B cell (primary cell): ENCODE results near the gene HCFC1. TPM values are rescaled to one million over a fixed set of nuclear protein-coding genes. Genes with fewer than 3 reads are reported as not detected.

Source experiments
- ATAC-seq: fragments of 200-7000 bp; cut with Tn5 transposase; one replicate; pipeline ENCODE4 v1.10.0; 2021; ENCODE audit warnings: low read depth, mild to moderate bottlenecking, moderate number of reproducible peaks, moderate library complexity
- CTCF ChIA-PET: fragments of 350-600 bp; sonication (Branson Sonifier 250); formaldehyde crosslinking; loops from one replicate; lab custom pipeline; 2021; ENCODE audit warnings: antibody characterized with exemption, inconsistent platforms; lab: Charles Lee
- POLR2A ChIA-PET: fragments of 350-600 bp; sonication (Branson Sonifier 250); formaldehyde crosslinking; loops from one replicate; lab custom pipeline; 2021; ENCODE audit warnings: antibody characterized with exemption; lab: Charles Lee
- DNase-seq: peaks from one replicate; pipeline ENCODE4 v3.0.0; 2013
- H2AFZ ChIP-seq: 2 replicates; pipeline ENCODE4 v1.6.1; 2012; ENCODE audit warnings: mild to moderate bottlenecking, low read depth, low read length; ENCODE audit not compliant: insufficient read depth, poor library complexity, severe bottlenecking
- H3K27ac ChIP-seq, 2 donors: 1 replicate in 1 of 2; 2 replicates in 1 of 2; pipeline ENCODE4 v1.5.1; 2012 to 2013; ENCODE audit warnings: low read length in 2 of 2, mild to moderate bottlenecking in 2 of 2, moderate library complexity in 1 of 2
- H3K27me3 ChIP-seq, 4 experiments: fragments of 200-600 bp in 1 of 4; sonication (generic) in 1 of 4; replicated peaks in 1 of 4; 1 replicate in 2 of 4; 2 replicates in 2 of 4; pipeline versions ENCODE4 v1.6.1 to v1.7.0; 2013 to 2016; ENCODE audit warnings: low read length in 3 of 4, mild to moderate bottlenecking in 2 of 4, mixed read lengths in 1 of 4, moderate library complexity in 1 of 4; ENCODE audit not compliant: insufficient read depth in 4 of 4, control insufficient read depth in 3 of 4; ENCODE audit errors: control extremely low read depth in 1 of 4
- H3K36me3 ChIP-seq, 2 experiments: replicated peaks in 1 of 2; 1 replicate in 1 of 2; 2 replicates in 1 of 2; pipeline versions ENCODE4 v1.6.1 to v1.7.1; 2013; ENCODE audit warnings: low read length in 1 of 2; ENCODE audit not compliant: insufficient read depth in 2 of 2, control insufficient read depth in 1 of 2; ENCODE audit errors: control extremely low read depth in 1 of 2, extremely low read depth in 1 of 2
- H3K4me1 ChIP-seq, 2 donors: fragments of 200-600 bp in 1 of 2; sonication (generic) in 1 of 2; 1 replicate in 1 of 2; 2 replicates in 1 of 2; pipeline versions ENCODE4 v1.5.1 to v1.6.1; 2013 to 2017; ENCODE audit warnings: low read length in 2 of 2; ENCODE audit not compliant: control insufficient read depth in 2 of 2, insufficient read depth in 2 of 2
- H3K4me2 ChIP-seq: replicated peaks from 2 replicates; pipeline ENCODE3; 2012; ENCODE audit warnings: mild to moderate bottlenecking, low read depth, low read length; ENCODE audit not compliant: poor library complexity, severe bottlenecking
- H3K4me3 ChIP-seq, 5 experiments: fragments of 200-600 bp in 1 of 5; sonication (generic) in 1 of 5; 1 replicate in 3 of 5; 2 replicates in 2 of 5; pipeline versions ENCODE4 v1.5.1 to v1.7.0; 2011 to 2016; ENCODE audit warnings: low read length in 4 of 5, mild to moderate bottlenecking in 4 of 5, low read depth in 2 of 5, control low read depth in 1 of 5, moderate library complexity in 1 of 5; ENCODE audit not compliant: insufficient read depth in 1 of 5; ENCODE audit errors: control extremely low read depth in 1 of 5, extremely low read depth in 1 of 5
- H3K79me2 ChIP-seq: fragments of 200-600 bp; sonication (generic); one replicate; pipeline ENCODE4 v1.6.0; 2016; ENCODE audit warnings: low read length; ENCODE audit not compliant: control insufficient read depth, insufficient read depth
- H3K9ac ChIP-seq: fragments of 200-600 bp; sonication (generic); 2 replicates; pipeline ENCODE4 v1.6.1; 2017; ENCODE audit warnings: mild to moderate bottlenecking, low read length, moderate library complexity
- H3K9me3 ChIP-seq, 3 donors: one replicate each; pipeline versions ENCODE4 v1.6.1 to v1.7.1; 2013; ENCODE audit warnings: low read length in 2 of 3; ENCODE audit not compliant: control insufficient read depth in 2 of 3, insufficient read depth in 1 of 3; ENCODE audit errors: control extremely low read depth in 1 of 3
- H4K20me1 ChIP-seq: 2 replicates; pipeline ENCODE4 v1.6.0; 2012; ENCODE audit warnings: mild to moderate bottlenecking, low read length; ENCODE audit not compliant: insufficient read depth, control insufficient read depth, poor library complexity, severe bottlenecking
- H3K27ac Mint-ChIP-seq: one replicate; pipeline ENCODE4 v1.8.0; 2021; ENCODE audit warnings: mixed read lengths
- H3K27me3 Mint-ChIP-seq: one replicate; pipeline ENCODE4 v1.8.0; 2021; ENCODE audit warnings: mixed read lengths
- H3K4me1 Mint-ChIP-seq: one replicate; pipeline ENCODE4 v1.8.0; 2021; ENCODE audit warnings: mixed read lengths
- H3K4me3 Mint-ChIP-seq: one replicate; pipeline ENCODE4 v1.8.0; 2021; ENCODE audit warnings: mixed read lengths
- H3K9me3 Mint-ChIP-seq: one replicate; pipeline ENCODE4 v1.8.0; 2022; ENCODE audit warnings: mixed read lengths; ENCODE audit not compliant: insufficient read depth
- CTCF ChIP-seq: fragments of 200-600 bp; IDR thresholded peaks from one replicate; pipeline ENCODE4 v1.8.0; 2022; ENCODE audit warnings: antibody characterized with exemption, mild to moderate bottlenecking
- EZH2 ChIP-seq: IDR thresholded peaks from 2 replicates; pipeline ENCODE4 v1.6.1; 2012; ENCODE audit warnings: borderline replicate concordance, low read depth, mild to moderate bottlenecking, moderate library complexity, low read length; ENCODE audit not compliant: insufficient read depth, poor library complexity, severe bottlenecking
- WGBS: methylation state at CpG from one replicate; pipeline ENCODE4 v1.1.5; 2013; ENCODE audit warnings: missing lambda C conversion rate; ENCODE audit not compliant: insufficient coverage; 5-methylcytosine and 5-hydroxymethylcytosine counted together
- intact Hi-C: fragments of 100-400 bp; cut with micrococcal nuclease; formaldehyde crosslinking; loops from one replicate; pipeline ENCODE4 v1.10.0; 2022
- polyA plus RNA-seq: library from polyadenylated mRNA; depleted of rRNA; stranded (reverse); fragments of >200 nt; gene quantifications from 2 replicates; pipeline ENCODE4 v1.2.3, GENCODE V29; 2012
- total RNA-seq, 2 donors: library from RNA; stranded (reverse); fragments of 120-200 nt in 1 of 2; gene quantifications; 1 replicate in 1 of 2; 2 replicates in 1 of 2; pipeline versions ENCODE4 v1.2.3 to v1.2.4, GENCODE V29; 2013 to 2022

The HCFC1 gene
- total and polyA plus RNA-seq, 2 donors (not counting 1 experiment from before 2014, with no cell fraction given) = 32.1 to 57.7 TPM

GRCh38 chrX:153921070-153921469 is 50.5 kb downstream of the HCFC1 start:
- H3K79me2 ChIP-seq = peaks cover 44% of the 10 kb centered on the region
- no peaks in the 10 kb centered on the region for H3K27me3 ChIP-seq
- ChIA-PET POLR2A (interaction anchor here (0.6 to 1.1 kb wide), 2 partner anchors 26 to 208 kb away, joined by 4 read pairs; no protein-coding TSS in a partner anchor), CTCF (interaction anchor here (13.1 kb wide), 1 partner anchor 25 kb away, joined by 325 read pairs; the partner anchor contains the start of gene RENBP)
- Mint-ChIP-seq H3K4me1 (peaks cover 33% of the 10 kb centered on the region), H3K4me3 (no peak overlapping the region), H3K9me3 (no peaks in the 10 kb centered on the region), H3K27ac (no peak overlapping the region), H3K27me3 (no peaks in the 10 kb centered on the region)
- TF ChIP-seq CTCF (no peak), EZH2 (no peak)
- no peak overlapping the region for H3K4me3 ChIP-seq
- peaks cover 48% of the 10 kb centered on the region for H4K20me1 ChIP-seq
- WGBS = 100% methylated on average over 8 of the region's 16 CpGs
- H3K36me3 ChIP-seq = peaks cover 0 to 34% of the 10 kb centered on the region in 2 experiments
- H3K4me1 ChIP-seq = peaks cover 29 to 40% of the 10 kb centered on the region in 2 donors
- no peak overlapping the region for H3K27ac ChIP-seq
- intact Hi-C loops = no loop called here
- no peaks in the 10 kb centered on the region for H3K9me3 ChIP-seq
- DNase-seq (no peak), ATAC-seq (no peak)
- H2AFZ ChIP-seq = no peak overlapping the region
- H3K4me2 ChIP-seq = no peak overlapping the region
- no peak overlapping the region for H3K9ac ChIP-seq

- intact Hi-C loops = no loop called here
Observed at GRCh38 chrX:153920546-153920945, 51.1 kb downstream of the HCFC1 start.

More at GRCh38 chrX:153920546-153920945, 51.1 kb downstream of the HCFC1 start:
- no peak for TF ChIP-seq CTCF
- TF ChIP-seq EZH2 = no peak
- Histone ChIP-seq H3K27ac (no peak overlapping the region), H3K9me3 (no peaks in the 10 kb centered on the region), H3K79me2 (peaks cover 48% of the 10 kb centered on the region), H3K9ac (no peak overlapping the region), H3K4me1 (peaks cover 26 to 40% of the 10 kb centered on the region in 2 donors), H3K4me3 (no peak overlapping the region), H3K36me3 (peaks cover 0 to 36% of the 10 kb centered on the region in 2 experiments), H3K27me3 (no peaks in the 10 kb centered on the region), H4K20me1 (peaks cover 50% of the 10 kb centered on the region), H3K4me2 (no peak overlapping the region), H2AFZ (no peak overlapping the region)
- 100% methylated on average over 11 of the region's 14 CpGs for WGBS
- H3K4me1 Mint-ChIP-seq = peaks cover 31% of the 10 kb centered on the region
- no peaks in the 10 kb centered on the region for H3K9me3 Mint-ChIP-seq
- no peak overlapping the region for H3K27ac Mint-ChIP-seq
- no peaks in the 10 kb centered on the region for H3K27me3 Mint-ChIP-seq
- no peak overlapping the region for H3K4me3 Mint-ChIP-seq
- no peak for DNase-seq
- no peak for ATAC-seq
- POLR2A ChIA-PET = interaction anchor here (0.6 to 1.1 kb wide), 2 partner anchors 26 to 207 kb away, joined by 4 read pairs; no protein-coding TSS in a partner anchor
- CTCF ChIA-PET = interaction anchor here (13.1 kb wide), 1 partner anchor 26 kb away, joined by 325 read pairs; the partner anchor contains the start of gene RENBP
